Measurements from ENCODE around the gene DLGAP1. TPM values are rescaled to one million over a fixed set of nuclear protein-coding genes. Genes with fewer than 3 reads are reported as not detected.

DLGAP1 gene
- total and polyA plus RNA-seq, 4 donors: 0.54 to 11.8 (median 3.1) TPM

DNA sequence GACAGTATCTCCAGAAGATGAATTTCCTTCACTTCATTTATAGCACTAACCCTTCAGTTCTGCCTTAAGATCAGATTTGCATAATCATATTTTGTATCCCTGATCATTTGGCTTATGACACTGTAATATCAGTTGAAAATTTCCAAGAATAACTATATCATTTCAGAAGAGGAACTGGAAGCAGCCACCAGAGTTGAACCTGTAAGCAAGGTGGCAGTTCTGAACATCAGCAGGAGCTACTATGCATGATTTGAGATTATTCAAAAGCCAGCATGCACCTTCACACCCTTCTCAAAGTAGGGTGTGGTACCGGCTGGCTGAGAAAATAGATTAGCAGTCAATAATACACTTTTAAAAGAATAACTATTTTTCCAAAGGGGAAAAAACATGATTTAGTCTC, 328.2 kb downstream of the DLGAP1 start:
- H3K9ac ChIP-seq (ENCODE audit: insufficient read depth in 1 of 2, low read length in 2 of 2): no peak overlapping the region
- DNase-seq: no peak
- H3K36me3 ChIP-seq (ENCODE audit: control insufficient read depth in 4 of 4, insufficient read depth in 4 of 4, low read length in 4 of 4): no peaks in the 10 kb centered on the region
- H3K27ac ChIP-seq (ENCODE audit: low read depth in 1 of 2, low read length in 1 of 2): no peak overlapping the region
- 89% methylated on average over 1 of the region's 1 CpG for whole genome bisulfite sequencing, 2 donors
- no peaks in the 10 kb centered on the region for H3K9me3 ChIP-seq (ENCODE audit: control insufficient read depth in 4 of 4, insufficient read depth in 3 of 4, low read length in 3 of 4)
- no peak for ATAC-seq (ENCODE audit: insufficient read depth, low FRiP score)
- H3K27me3 ChIP-seq (ENCODE audit: control insufficient read depth in 3 of 3, insufficient read depth in 3 of 3, low read length in 2 of 3): no peaks in the 10 kb centered on the region
- H3K4me3 ChIP-seq: no peak overlapping the region
- peaks cover 0 to 4% (median 0%) of the 10 kb centered on the region in 5 donors for H3K4me1 ChIP-seq (ENCODE audit: control insufficient read depth in 5 of 5, insufficient read depth in 5 of 5, low read length in 5 of 5)
- TF ChIP-seq, protein P1, sequence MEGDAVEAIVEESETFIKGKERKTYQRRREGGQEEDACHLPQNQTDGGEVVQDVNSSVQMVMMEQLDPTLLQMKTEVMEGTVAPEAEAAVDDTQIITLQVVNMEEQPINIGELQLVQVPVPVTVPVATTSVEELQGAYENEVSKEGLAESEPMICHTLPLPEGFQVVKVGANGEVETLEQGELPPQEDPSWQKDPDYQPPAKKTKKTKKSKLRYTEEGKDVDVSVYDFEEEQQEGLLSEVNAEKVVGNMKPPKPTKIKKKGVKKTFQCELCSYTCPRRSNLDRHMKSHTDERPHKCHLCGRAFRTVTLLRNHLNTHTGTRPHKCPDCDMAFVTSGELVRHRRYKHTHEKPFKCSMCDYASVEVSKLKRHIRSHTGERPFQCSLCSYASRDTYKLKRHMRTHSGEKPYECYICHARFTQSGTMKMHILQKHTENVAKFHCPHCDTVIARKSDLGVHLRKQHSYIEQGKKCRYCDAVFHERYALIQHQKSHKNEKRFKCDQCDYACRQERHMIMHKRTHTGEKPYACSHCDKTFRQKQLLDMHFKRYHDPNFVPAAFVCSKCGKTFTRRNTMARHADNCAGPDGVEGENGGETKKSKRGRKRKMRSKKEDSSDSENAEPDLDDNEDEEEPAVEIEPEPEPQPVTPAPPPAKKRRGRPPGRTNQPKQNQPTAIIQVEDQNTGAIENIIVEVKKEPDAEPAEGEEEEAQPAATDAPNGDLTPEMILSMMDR (IDR thresholded peaks at IDR 0.05; ENCODE audit: control extremely low read depth, extremely low read depth): no peak

DNA sequence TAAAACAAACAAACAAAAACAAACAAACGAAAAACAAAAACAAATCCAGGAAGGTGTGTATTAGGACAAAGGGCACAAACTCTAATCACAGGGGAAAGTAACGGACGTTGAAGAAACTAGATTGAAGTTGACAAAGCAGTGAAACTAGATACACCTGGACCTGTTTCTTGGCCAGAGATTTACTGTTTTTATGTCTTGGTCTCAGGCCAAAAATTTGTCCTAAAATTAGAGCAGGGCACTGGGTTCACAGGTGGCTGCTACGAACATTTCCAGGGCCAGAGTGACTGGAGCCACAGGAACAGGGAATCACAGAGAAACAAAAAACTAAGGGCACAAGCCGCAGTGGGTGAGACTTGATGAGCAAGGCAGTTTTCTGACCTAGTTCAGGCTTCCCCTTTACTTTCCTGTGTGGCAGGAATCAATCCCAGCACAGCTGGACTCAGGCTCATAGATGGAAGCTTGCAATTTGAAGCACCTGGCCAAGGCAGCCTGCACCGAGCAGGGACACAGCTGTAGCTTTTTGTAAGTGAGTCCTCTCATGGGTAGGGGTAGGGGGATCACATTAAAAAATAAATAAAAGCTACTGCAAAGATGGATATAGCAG, 329.4 kb downstream of the DLGAP1 start:
- H3K36me3 ChIP-seq (ENCODE audit: control insufficient read depth in 4 of 4, insufficient read depth in 4 of 4, low read length in 4 of 4): no peaks in the 10 kb centered on the region
- H3K9ac ChIP-seq (ENCODE audit: insufficient read depth in 1 of 2, low read length in 2 of 2): no peak overlapping the region
- peaks cover 0 to 1% (median 0%) of the 10 kb centered on the region in 4 donors for H3K9me3 ChIP-seq (ENCODE audit: control insufficient read depth in 4 of 4, insufficient read depth in 3 of 4, low read length in 3 of 4)
- WGBS, 2 donors: 65% methylated on average over 6 of the region's 6 CpGs
- no peak overlapping the region for H3K27ac ChIP-seq (ENCODE audit: low read depth in 1 of 2, low read length in 1 of 2)
- ATAC-seq (ENCODE audit: insufficient read depth, low FRiP score) (no peak), DNase-seq (no peak)
- H3K27me3 ChIP-seq (ENCODE audit: control insufficient read depth in 3 of 3, insufficient read depth in 3 of 3, low read length in 2 of 3): no peaks in the 10 kb centered on the region
- H3K4me1 ChIP-seq (ENCODE audit: control insufficient read depth in 5 of 5, insufficient read depth in 5 of 5, low read length in 5 of 5): no peaks in the 10 kb centered on the region
- H3K4me3 ChIP-seq: no peak overlapping the region
- TF ChIP-seq, protein P1 (IDR thresholded peaks at IDR 0.05; ENCODE audit: control extremely low read depth, extremely low read depth): no peak

DNA sequence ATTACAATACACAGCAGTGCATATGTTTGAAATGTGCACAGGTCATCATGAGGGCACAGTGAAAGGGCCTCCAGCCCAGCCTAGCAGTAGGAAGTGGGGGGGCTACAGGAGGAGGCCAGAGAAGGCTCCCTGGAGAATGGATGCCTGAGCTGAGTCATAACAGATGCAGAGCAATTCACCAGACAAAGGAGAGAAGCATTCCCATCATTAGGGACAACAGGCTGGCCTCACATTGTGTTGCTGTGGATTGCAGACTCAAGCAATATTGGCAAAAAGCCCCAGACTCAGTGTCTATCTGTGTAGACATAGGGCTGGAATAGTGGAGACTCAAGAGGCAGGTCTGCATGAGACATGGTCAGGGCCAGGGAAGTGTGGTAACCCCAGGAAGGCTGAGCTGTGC, 329.9 kb downstream of the DLGAP1 start:
- Histone ChIP-seq H3K9me3 (ENCODE audit: control insufficient read depth in 4 of 4, insufficient read depth in 3 of 4, low read length in 3 of 4) (peaks cover 0 to 1% (median 0%) of the 10 kb centered on the region in 4 donors), H3K4me1 (ENCODE audit: control insufficient read depth in 5 of 5, insufficient read depth in 5 of 5, low read length in 5 of 5) (no peaks in the 10 kb centered on the region), H3K9ac (ENCODE audit: insufficient read depth in 1 of 2, low read length in 2 of 2) (no peak overlapping the region), H3K4me3 (no peak overlapping the region), H3K36me3 (ENCODE audit: control insufficient read depth in 4 of 4, insufficient read depth in 4 of 4, low read length in 4 of 4) (no peaks in the 10 kb centered on the region), H3K27ac (ENCODE audit: low read depth in 1 of 2, low read length in 1 of 2) (no peak overlapping the region), H3K27me3 (ENCODE audit: control insufficient read depth in 3 of 3, insufficient read depth in 3 of 3, low read length in 2 of 3) (no peaks in the 10 kb centered on the region)
- peak in 1 of 3 donors; percentile 9 for DNase-seq
- ATAC-seq (ENCODE audit: insufficient read depth, low FRiP score): no peak
- TF ChIP-seq, protein P1 (IDR thresholded peaks at IDR 0.05; ENCODE audit: control extremely low read depth, extremely low read depth): no peak

DNA sequence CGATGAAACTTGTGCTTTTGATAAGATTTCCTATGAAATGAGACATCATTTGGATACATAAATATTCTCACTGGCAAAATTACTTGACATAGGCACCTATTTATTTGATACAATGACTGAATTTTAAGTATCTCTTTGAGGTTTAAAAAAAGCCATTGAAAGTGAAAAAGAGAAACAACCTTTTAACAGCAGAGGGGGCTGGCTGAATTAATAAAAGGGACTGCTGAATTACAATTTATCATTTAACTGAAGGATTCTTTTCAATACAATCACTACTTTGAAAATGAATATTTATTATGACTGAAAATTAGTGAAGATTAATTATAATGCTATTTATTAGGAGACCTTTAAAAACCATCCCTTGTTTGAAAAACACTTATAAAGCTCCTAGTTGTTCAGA, 335.3 kb downstream of the DLGAP1 start:
- no peak overlapping the region for H3K4me3 ChIP-seq
- ATAC-seq (ENCODE audit: insufficient read depth, low FRiP score) (no peak), DNase-seq (no peak)
- no peaks in the 10 kb centered on the region for H3K36me3 ChIP-seq (ENCODE audit: control insufficient read depth in 4 of 4, insufficient read depth in 4 of 4, low read length in 4 of 4)
- TF ChIP-seq, protein P1 (IDR thresholded peaks at IDR 0.05; ENCODE audit: control extremely low read depth, extremely low read depth): no peak
- no peak overlapping the region for H3K27ac ChIP-seq (ENCODE audit: low read depth in 1 of 2, low read length in 1 of 2)
- H3K4me1 ChIP-seq (ENCODE audit: control insufficient read depth in 5 of 5, insufficient read depth in 5 of 5, low read length in 5 of 5): no peaks in the 10 kb centered on the region
- no peaks in the 10 kb centered on the region for H3K27me3 ChIP-seq (ENCODE audit: control insufficient read depth in 3 of 3, insufficient read depth in 3 of 3, low read length in 2 of 3)
- H3K9me3 ChIP-seq (ENCODE audit: control insufficient read depth in 4 of 4, insufficient read depth in 3 of 4, low read length in 3 of 4): peaks cover 0 to 1% (median 0%) of the 10 kb centered on the region in 4 donors
- no peak overlapping the region for H3K9ac ChIP-seq (ENCODE audit: insufficient read depth in 1 of 2, low read length in 2 of 2)
- WGBS, 2 donors: 79 to 82% methylated on average over 1 of the region's 1 CpG

All from lung (tissue), 12 donors.